ENCODE results near the gene LRP8. TPM values are rescaled to one million over a fixed set of nuclear protein-coding genes. Genes with fewer than 3 reads are reported as not detected.

The LRP8 gene
- polyA plus RNA-seq, 1 of the 3 experiments (the other 2 are of a cell fraction): 19.9 TPM

GRCh38 chr1:53371851-53372250, 44.0 kb upstream of the LRP8 start:
- TF ChIP-seq CHD2 (IDR thresholded peaks at IDR 0.05; ENCODE audit: low read length, partially characterized antibody): no peak
- no peak for TF ChIP-seq EZH2phosphoT487 (IDR thresholded peaks at IDR 0.05; ENCODE audit: borderline replicate concordance, low read depth)
- no peak for TF ChIP-seq SIN3A (IDR thresholded peaks at IDR 0.05; ENCODE audit: borderline replicate concordance, low read depth, low read length)
- TF ChIP-seq RCOR1 (IDR thresholded peaks at IDR 0.05; ENCODE audit: low read length): no peak
- no peak for TF ChIP-seq NRF1 (IDR thresholded peaks at IDR 0.05; ENCODE audit: low read depth, low read length)
- no peak for TF ChIP-seq RAD21 (IDR thresholded peaks at IDR 0.05; ENCODE audit: low read length)
- no peak for TF ChIP-seq TAF1 (IDR thresholded peaks at IDR 0.05; ENCODE audit: borderline replicate concordance, low read depth, low read length)
- no peak for TF ChIP-seq MAX (IDR thresholded peaks at IDR 0.05; ENCODE audit: low read depth)
- no peak for TF ChIP-seq GABPA (IDR thresholded peaks at IDR 0.05; ENCODE audit: low read depth)
- TF ChIP-seq RFX5 (IDR thresholded peaks at IDR 0.05; ENCODE audit: low read length): no peak
- no peak for TF ChIP-seq MEF2A (IDR thresholded peaks at IDR 0.05; ENCODE audit: borderline replicate concordance, low read depth)
- TF ChIP-seq USF1 (IDR thresholded peaks at IDR 0.05; ENCODE audit: borderline replicate concordance, low read depth): no peak
- no peak for TF ChIP-seq FOXM1 (IDR thresholded peaks at IDR 0.05; ENCODE audit: low read depth)
- no peak for TF ChIP-seq MXI1 (IDR thresholded peaks at IDR 0.05; ENCODE audit: low read depth, low read length)
- TF ChIP-seq ZBTB33 (IDR thresholded peaks at IDR 0.05; ENCODE audit: borderline replicate concordance, low read depth): no peak
- TF ChIP-seq SMC3 (IDR thresholded peaks at IDR 0.05; ENCODE audit: low read depth, low read length): no peak
- TF ChIP-seq GATA2 (CRISPR knock-in tag; IDR thresholded peaks at IDR 0.05): no peak
- Histone ChIP-seq H3K9ac (no peak overlapping the region), H2AFZ (ENCODE audit: low read depth) (no peak overlapping the region), H3K27ac (ENCODE audit: low read depth in 2 of 2, low read length in 1 of 2) (no peak overlapping the region), H3K4me1 (ENCODE audit: control insufficient read depth in 1 of 2, insufficient read depth in 2 of 2, low read depth in 1 of 2, low read length in 1 of 2) (peaks cover 0 to 41% of the 10 kb centered on the region in 2 experiments; a peak in 1 of 4 replicates), H3K9me3 (no peaks in the 10 kb centered on the region), H3K9me2 (no peaks in the 10 kb centered on the region), H3F3A (replicated peaks; ENCODE audit: insufficient read depth) (no peaks in the 10 kb centered on the region), H3K4me3 (ENCODE audit: low read depth in 2 of 2, low read length in 1 of 2) (no peak overlapping the region), H3K27me3 (ENCODE audit: insufficient read depth) (no peaks in the 10 kb centered on the region), H3K36me3 (replicated peaks in 1 of 2; ENCODE audit: control insufficient read depth in 1 of 2, insufficient read depth in 2 of 2, low read length in 1 of 2) (no peaks in the 10 kb centered on the region), H4K20me1 (ENCODE audit: insufficient read depth) (no peaks in the 10 kb centered on the region), H3K79me2 (ENCODE audit: insufficient read depth) (no peaks in the 10 kb centered on the region), H3K4me2 (no peak overlapping the region)
- 78% methylated on average over 5 of the region's 5 CpGs for WGBS (ENCODE audit: low lambda C conversion rate)
- DNase-seq: no peak
- ChIA-PET CTCF (interaction anchor here (1.8 to 3.7 kb wide), 2 partner anchors 13 to 22 kb away, joined by 4 to 15 read pairs; no protein-coding TSS in a partner anchor), POLR2A (no interaction called here)

Data from SK-N-SH (cell line).